M059J (cell line): ENCODE measurements around the gene ENTPD1. TPM values are rescaled to one million over a fixed set of nuclear protein-coding genes. Genes with fewer than 3 reads are reported as not detected.
A peak's percentile ranks its signal among the peaks of the same experiment; 100 is the strongest.
"Not testable (repeated sequence)": the region's sequence is repeated elsewhere in the genome, so short reads cannot be mapped to it uniquely, and the experiment has no call there.

Source experiments
- DNase-seq: peaks from one replicate; pipeline ENCODE4 v3.0.0-alpha.2; 2012; ENCODE audit warnings: low read depth
- total RNA-seq: library from RNA; depleted of rRNA; stranded (reverse); fragments of >200 nt; shearing (Covaris generic); gene quantifications from 2 replicates; pipeline ENCODE4 v1.2.3, GENCODE V29; 2014

Gene ENTPD1
- total RNA-seq, 1 experiment from 2014 or later, result 0.02 TPM

- DNase-seq, result peak; percentile 49
Measured at GRCh38 chr10:95864906-95865813, 109.2 kb downstream of the ENTPD1 start.

GRCh38 chr10:95865814-95866466, 110.0 kb downstream of the ENTPD1 start:
- no peak for DNase-seq

- DNase-seq, result no peak
Measured at GRCh38 chr10:95866467-95866842, 110.5 kb downstream of the ENTPD1 start.

GRCh38 chr10:95867866-95868265, 111.9 kb downstream of the ENTPD1 start:
- no peak for DNase-seq

- no peak for DNase-seq
Measured at GRCh38 chr10:95872158-95872711, 116.3 kb downstream of the ENTPD1 start.

GRCh38 chr10:95873139-95873538, 117.2 kb downstream of the ENTPD1 start:
- DNase-seq, result no peak

- DNase-seq, result no peak
Measured at GRCh38 chr10:95873651-95874050, 117.7 kb downstream of the ENTPD1 start.

GRCh38 chr10:95874783-95875182, 118.8 kb downstream of the ENTPD1 start:
- not testable (repeated sequence) for DNase-seq

GRCh38 chr10:95876756-95877155, 120.8 kb downstream of the ENTPD1 start:
- no peak for DNase-seq

GRCh38 chr10:95877881-95878280, 121.9 kb downstream of the ENTPD1 start:
- DNase-seq, result no peak

GRCh38 chr10:95880704-95881103, 124.7 kb downstream of the ENTPD1 start:
- DNase-seq, result no peak

GRCh38 chr10:95881316-95881715, 125.4 kb downstream of the ENTPD1 start:
- no peak for DNase-seq

- DNase-seq, result no peak
Measured at GRCh38 chr10:95889830-95890229, 133.9 kb downstream of the ENTPD1 start.

GRCh38 chr10:95896071-95896850, 140.3 kb downstream of the ENTPD1 start:
- DNase-seq, result no peak

- not testable (repeated sequence) for DNase-seq
Measured at GRCh38 chr10:95905897-95906580, 150.1 kb downstream of the ENTPD1 start.

GRCh38 chr10:95906677-95907455, 150.9 kb downstream of the ENTPD1 start:
- peak; percentile 67 for DNase-seq

- DNase-seq, result peak; percentile 76
Measured at GRCh38 chr10:95907456-95908253, 151.7 kb downstream of the ENTPD1 start, which contains the start of gene CC2D2B. Gene CC2D2B, plus strand, starts transcription at chr10:95907975. Its CDS starts 3,349 bp downstream, at chr10:95911324.

GRCh38 chr10:95908450-95908849, 152.5 kb downstream of the ENTPD1 start:
- no peak for DNase-seq

- DNase-seq, result no peak
Measured at GRCh38 chr10:95909561-95909960, 153.6 kb downstream of the ENTPD1 start.

- DNase-seq, result not testable (repeated sequence)
Measured at GRCh38 chr10:95916039-95916438, 160.1 kb downstream of the ENTPD1 start.
